B cell (primary cell): ENCODE results near the gene IGFBP3.

ENCODE experiments used
- EZH2 ChIP-seq: IDR thresholded peaks from 2 replicates; pipeline ENCODE4 v1.6.1; 2012; ENCODE audit warnings: borderline replicate concordance, low read depth, mild to moderate bottlenecking, moderate library complexity, low read length; ENCODE audit not compliant: insufficient read depth, poor library complexity, severe bottlenecking
- TF ChIP-seq, protein P1 (sequence below): fragments of 200-600 bp; IDR thresholded peaks from one replicate; pipeline ENCODE4 v1.8.0; 2022; ENCODE audit warnings: antibody characterized with exemption, mild to moderate bottlenecking

DNA sequence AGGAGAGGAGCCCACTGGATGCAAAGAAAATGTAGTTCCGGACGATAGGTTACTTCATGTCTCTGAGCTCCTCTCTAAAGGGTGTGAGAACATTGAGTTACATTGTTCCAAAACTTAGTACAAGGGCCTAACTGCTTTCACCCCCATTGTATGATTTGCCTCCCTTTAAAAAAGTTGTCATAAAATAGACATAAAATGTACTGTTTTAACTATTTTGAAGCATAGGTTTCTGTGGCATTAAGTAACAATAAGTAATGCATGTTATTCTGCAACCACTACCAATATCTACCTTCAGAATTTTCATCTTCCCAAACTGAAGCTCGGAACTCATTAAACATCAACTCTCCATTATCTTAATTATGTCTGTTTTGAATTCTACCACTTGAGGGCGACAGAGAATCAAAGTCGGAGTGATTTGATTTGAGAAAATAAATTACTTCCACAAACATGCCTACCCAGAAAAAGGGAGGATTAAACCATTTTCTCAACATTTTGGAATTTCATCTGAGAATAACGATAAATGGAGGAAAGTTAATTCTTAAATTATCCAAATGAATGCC, 30.1 kb downstream of the IGFBP3 start:
- TF ChIP-seq, protein P1, sequence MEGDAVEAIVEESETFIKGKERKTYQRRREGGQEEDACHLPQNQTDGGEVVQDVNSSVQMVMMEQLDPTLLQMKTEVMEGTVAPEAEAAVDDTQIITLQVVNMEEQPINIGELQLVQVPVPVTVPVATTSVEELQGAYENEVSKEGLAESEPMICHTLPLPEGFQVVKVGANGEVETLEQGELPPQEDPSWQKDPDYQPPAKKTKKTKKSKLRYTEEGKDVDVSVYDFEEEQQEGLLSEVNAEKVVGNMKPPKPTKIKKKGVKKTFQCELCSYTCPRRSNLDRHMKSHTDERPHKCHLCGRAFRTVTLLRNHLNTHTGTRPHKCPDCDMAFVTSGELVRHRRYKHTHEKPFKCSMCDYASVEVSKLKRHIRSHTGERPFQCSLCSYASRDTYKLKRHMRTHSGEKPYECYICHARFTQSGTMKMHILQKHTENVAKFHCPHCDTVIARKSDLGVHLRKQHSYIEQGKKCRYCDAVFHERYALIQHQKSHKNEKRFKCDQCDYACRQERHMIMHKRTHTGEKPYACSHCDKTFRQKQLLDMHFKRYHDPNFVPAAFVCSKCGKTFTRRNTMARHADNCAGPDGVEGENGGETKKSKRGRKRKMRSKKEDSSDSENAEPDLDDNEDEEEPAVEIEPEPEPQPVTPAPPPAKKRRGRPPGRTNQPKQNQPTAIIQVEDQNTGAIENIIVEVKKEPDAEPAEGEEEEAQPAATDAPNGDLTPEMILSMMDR, result peak; percentile 81
- TF ChIP-seq EZH2, result no peak
